Mucosa of gallbladder (tissue), 1 donor: Measurements from ENCODE around the gene ASAP2. TPM values are rescaled to one million over a fixed set of nuclear protein-coding genes. Genes with fewer than 3 reads are reported as not detected.

Experiments
- DNase-seq: peaks from one replicate; pipeline ENCODE4 v3.0.0-alpha.2; 2020; ENCODE audit warnings: low spot score
- total RNA-seq: library from RNA; stranded (reverse); gene quantifications from one replicate; pipeline ENCODE4 v1.2.1, GENCODE V29; 2021
- donor health status: DM: no; HTN: no; CAD: no.

Gene ASAP2
- 44.3 TPM for total RNA-seq

DNA sequence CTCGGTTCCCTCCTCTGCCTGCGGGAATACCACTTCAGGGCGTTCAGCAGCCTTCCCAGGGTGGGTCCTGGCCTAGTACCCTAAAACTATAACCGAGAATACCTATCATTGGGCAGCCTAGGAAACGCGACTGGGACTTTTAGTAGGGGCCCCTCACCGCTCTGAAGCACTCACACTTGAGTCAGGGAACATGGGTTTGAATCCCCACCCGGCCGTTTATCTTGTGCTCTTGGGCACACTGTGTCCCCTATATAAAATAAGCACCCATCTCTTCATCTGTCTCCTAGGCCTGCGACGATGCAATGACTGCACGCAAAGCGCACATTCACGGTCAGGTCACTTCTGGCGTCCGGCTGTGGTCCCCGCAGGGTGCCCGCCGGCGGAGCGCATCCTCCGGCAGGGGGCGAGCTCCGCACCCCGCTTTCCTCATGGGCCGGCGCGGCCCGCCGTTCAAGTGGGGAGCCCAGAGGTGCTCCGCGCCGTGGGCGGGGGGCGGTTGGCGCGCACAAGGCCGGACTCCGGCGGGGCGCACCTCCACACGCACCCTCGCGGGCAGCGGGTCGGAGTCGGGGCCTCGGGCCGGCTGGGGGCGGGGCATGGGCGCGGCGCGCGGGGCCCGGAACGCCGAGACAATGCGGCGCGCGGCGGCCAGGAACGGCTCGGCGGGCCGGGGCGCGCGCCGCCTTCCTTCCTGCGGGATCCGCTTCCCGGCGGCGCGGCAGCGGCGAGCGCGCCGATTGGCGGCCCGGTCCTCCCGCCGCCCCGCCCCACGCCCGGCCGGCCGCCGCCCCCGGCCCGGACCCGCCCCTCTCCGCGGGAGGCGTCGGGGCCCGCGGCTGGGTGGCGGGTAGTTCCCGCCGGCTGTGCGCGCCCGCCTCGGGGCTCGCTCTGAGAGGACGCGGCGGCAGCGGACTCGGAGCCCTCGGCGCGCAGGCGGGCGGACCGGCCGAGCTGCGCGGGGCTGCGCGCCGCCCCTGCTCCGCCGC, at the start of gene ASAP2:
Gene ASAP2 (plus strand): TSS at position 850 of the 986 bp plus-strand sequence. CDS start 293 bp downstream, outside the sequence.
- peak; percentile 49 for DNase-seq

GRCh38 chr2:9158786-9159779, 47.5 kb upstream of the ASAP2 start:
- no peak for DNase-seq

DNA sequence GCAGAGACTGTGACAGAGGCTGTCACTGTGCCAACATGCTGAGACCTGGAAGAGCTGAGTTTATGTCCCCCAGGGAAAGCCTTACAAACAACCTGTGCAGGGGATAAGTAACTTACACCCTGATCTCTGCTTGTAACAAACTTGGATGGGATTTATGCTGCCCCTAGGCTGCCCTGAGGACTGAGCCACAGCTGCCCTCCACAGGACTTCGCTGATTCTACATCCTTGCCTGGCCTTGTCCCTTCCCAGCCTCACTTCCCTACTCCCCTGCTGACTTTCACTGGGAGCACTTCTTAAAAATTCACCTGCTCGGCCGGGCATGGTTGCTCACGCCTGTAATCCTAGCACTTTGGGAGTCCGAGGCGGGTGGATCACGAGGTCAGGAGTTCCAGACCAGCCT, 45.9 kb upstream of the ASAP2 start:
- no peak for DNase-seq

GRCh38 chr2:9162841-9163240, 43.8 kb upstream of the ASAP2 start:
- DNase-seq: no peak

DNA sequence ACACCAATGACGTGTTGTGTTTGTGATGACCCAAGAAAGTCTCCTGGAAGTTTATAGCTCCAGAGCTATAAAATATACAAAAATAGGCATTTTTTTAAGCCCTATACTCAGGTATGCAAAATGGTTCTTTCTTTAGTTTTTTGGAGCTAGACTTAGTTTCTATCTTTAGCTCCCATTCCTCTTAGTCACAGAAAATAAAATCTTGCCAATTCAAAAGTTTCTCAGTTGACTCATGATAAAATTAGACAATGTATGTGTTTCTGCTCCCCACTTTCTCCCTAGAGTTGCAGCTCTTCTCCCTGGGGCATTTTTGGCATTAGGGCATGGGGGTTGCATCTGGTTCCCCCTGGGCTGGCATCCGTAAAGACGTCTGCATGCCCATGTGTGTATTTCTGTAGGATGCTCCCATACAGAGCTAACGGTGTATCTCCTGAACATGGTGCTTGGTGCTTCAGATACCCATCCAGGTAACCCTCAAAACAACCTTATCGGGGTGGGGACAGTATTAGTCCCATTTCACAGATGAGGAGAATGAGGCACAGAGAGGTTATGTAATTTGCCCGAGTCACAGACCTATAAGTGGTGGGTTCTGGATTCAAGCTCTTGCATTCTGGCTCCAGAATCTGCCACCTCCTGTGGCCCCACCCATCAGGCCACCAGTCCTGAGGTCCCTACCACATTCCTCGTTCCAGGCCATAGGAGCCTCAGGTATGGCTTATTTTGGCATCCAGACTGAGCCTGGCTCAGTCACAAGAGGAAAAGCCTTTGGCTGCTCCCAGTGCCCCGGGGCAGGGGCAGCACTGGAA, 43.1 kb upstream of the ASAP2 start:
- DNase-seq: no peak

GRCh38 chr2:9164112-9164608, 42.5 kb upstream of the ASAP2 start:
- DNase-seq: no peak

- no peak for DNase-seq
Observed at GRCh38 chr2:9165625-9166024, 41.0 kb upstream of the ASAP2 start.

DNA sequence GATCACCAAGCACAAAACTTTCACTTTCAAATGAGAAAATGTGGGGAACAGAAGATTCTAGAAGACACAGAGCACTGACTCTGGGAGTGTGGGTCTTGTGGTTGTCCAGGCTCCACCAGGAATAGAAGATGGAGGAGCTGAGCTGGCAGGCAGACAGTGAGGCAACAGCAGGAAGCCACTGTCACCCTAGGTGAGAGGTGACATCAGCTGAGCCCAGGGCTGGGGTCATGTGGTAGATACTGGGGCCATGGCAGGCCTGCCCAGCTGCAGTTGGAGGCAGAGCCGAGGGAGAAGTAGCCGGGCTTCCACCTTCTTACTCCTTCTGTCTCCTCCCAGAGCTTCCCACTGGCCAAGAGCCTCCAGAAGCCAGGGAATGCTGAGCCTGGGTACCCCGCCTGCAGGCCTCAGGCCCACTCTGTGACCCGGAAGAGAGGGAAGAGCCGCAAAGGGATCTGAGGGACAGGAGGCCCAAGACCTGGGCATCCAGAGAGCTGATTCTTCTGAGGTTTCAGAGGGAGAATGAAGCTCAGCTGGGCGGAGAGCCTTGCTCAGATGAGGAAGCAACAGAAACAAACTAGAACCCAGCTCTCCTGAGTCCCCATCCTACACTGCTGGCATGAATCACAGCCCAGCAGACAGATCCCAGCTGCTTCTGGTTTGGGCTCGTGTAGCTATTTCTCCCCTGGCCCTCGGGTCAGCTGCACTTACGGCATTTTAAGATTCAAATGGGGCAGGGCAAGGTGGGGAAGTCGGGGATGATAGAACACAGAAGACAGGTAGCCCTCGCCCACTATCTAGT, 39.8 kb upstream of the ASAP2 start:
- DNase-seq: no peak

DNA sequence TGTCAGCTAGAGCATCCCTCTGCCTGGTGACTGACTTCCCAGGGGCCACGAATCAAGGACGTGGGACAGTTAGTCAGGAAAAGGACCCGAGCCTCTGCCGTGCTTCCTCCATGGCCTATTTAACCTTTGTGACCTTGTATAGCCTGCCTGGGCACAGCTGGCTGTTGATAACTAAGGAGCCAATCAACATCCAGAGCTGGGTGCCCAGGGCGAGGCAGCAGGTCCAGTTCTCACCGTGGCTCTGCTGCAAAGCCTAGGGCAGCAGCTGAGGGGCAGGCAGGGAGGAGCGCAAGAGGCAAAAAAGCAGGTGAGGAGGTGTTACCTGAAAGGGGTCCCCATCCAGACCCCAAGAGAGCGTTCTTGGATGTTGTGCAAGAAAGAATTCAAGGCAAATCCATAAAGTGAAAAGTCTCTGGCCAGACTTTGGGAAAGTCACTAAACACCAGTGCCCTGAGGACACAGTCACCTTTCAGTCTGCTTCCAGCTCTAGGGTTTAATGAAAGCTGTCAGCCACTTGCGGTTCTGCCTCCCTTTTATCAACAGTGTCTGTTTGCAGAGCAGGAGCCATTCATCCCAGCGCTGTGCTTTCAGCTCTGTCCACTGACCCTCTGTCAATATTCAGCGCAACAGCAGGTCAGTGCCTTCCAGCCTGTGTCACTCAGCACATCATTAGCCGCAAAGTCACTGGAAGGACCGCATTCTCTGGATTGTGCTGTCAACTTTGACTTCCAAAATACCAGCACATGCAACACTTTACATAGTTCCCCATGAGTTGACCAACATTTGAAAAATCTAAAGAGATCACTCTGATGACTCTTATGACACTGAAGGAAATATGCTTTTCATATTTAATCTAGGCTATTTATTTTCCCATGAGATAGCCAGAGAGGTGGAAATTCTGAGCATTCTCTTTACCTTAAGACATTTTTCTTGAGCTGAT, 38.6 kb upstream of the ASAP2 start:
- no peak for DNase-seq

GRCh38 chr2:9168821-9169221, 37.8 kb upstream of the ASAP2 start:
- no peak for DNase-seq

DNA sequence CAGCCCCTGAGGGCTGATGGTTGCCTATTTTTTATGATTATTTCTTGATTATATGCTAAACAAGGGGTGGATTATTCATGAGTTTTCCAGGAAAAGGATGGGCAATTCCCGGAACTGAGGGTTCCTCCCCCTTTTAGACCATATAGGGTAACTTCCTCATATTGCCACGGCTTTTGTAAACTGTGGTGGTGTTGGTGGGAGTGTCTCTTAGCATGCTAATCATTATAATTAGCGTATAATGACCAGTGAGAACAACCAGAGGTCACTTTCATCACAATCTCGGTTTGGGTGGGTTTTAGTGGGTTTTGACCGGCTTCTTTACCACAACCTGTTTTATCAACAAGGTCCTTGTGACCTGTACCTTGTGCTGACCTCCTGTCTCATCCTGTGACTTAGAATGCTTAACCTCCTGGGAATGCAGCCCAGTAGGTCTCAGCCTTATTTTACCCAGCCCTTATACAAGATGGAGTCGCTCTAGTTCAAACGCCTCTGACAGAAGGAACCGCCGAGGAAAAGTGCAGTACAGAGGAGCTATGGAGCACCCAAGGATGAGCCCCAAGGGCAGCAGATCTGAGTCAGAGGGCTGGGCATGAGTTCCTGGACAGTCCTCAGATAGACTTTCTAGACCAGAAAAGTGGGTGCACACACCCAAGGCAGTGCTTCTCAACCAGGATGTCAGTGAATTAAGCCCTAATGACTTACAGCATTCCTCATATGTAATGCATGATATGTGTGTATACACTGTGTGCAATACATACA, 37.1 kb upstream of the ASAP2 start:
- no peak for DNase-seq

GRCh38 chr2:9170458-9171130, 36.0 kb upstream of the ASAP2 start:
- DNase-seq: peak; percentile 36

GRCh38 chr2:9174771-9175437, 31.7 kb upstream of the ASAP2 start:
- no peak for DNase-seq

DNA sequence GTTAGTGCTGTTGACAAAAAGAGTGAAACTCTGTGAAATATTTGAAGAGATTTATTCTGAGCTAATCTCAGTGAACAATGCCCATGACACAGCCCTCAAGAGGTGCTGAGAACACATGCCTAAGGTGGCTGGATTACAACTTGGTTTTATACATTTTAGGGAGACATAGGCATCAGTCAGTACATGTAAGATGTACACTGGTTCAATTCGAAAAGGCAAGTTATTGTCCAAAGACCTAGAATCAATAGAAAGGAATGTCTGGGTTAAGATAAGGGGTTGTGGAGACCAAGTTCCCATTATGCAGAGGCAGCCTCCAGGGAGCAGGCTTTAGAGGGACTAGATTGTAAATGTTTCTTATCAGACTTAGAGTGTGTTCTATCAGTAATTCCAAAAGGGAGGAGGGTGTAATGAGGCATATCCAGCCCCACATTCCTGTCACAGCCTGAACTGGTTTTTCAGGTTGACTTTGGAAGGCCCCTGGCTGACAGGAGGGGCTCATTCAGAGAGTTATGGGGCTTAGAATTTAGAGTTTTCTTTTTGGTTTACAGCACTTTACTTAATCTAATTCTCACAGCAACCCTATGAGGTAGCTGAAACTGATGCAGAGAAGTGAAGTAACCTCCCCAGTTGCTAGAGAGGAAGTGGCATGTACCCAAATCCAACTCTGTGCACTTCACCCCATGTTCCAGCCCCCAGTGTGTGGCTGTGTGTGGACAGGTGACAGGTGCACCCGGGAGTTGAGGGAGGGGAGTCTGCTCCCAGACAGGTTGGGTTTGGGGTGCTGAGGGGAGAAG, 28.3 kb upstream of the ASAP2 start:
- DNase-seq: no peak

- DNase-seq: peak; percentile 39
Observed at GRCh38 chr2:9178904-9179571, 27.6 kb upstream of the ASAP2 start.
